ENCODE measurements around the gene PABPC1L.

PABPC1L gene

DNA sequence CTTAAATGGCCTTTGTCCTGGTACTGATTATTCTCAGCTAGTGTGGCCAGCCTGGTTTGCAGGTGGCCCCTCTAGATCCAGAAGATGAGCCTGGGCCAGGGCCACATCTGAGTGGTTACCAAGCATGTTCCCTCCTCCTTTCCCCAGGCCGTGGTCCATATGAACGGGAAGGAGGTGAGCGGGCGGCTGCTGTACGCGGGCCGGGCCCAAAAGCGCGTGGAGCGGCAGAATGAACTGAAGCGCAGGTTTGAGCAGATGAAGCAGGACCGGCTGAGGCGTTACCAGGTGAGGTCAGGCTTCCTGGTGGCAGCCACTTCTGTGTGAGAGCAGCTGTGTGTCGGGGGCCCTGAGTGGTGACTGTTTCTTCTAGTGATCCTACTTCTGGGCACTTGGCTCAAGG lies 11.6 kb downstream of the PABPC1L start:
- Histone ChIP-seq H3K27ac (no peak overlapping the region), H3K4me3 (no peak overlapping the region), H3K36me3 (ENCODE audit: insufficient read depth, low read length) (peaks cover 5% of the 10 kb centered on the region; the same call in 1 of the 2 replicates), H3K9ac (ENCODE audit: insufficient read length) (no peak overlapping the region), H3K9me3 (ENCODE audit: low read depth, low read length) (no peaks in the 10 kb centered on the region)
- TF ChIP-seq POLR2AphosphoS5 (IDR thresholded peaks at IDR 0.05; ENCODE audit: borderline replicate concordance, low read depth, low read length) (no peak), FOXP2 (optimal IDR thresholded peaks at IDR 0.05; ENCODE audit: control extremely low read depth, extremely low read length, insufficient read depth) (no peak)
- no peak for DNase-seq (ENCODE audit: low read depth, low spot score)

DNA sequence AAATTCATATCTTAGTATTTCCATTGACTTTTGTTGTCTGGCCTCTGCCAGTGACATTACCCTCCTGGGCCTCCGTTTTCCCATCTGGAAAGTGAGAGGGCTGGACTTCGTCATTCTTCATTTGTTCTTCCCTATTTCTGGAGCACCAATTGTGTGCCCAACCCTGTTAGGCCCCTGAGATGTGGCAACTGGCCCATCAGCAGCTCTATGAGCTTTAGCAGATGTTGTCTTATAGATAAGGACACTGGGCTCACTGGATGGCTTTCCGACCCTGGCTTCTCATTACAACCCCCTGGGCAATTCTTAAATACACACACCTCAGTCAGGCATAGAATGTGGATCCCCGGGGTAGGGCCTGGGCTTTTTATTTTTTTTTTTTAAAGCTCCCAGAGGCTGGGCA lies 14.7 kb downstream of the PABPC1L start:
- H3K4me3 ChIP-seq: no peak overlapping the region
- H3K36me3 ChIP-seq (ENCODE audit: insufficient read depth, low read length): no peaks in the 10 kb centered on the region; the same call in 1 of the 2 replicates
- H3K9ac ChIP-seq (ENCODE audit: insufficient read length): no peak overlapping the region
- H3K9me3 ChIP-seq (ENCODE audit: low read depth, low read length): no peaks in the 10 kb centered on the region
- no peak overlapping the region for H3K27ac ChIP-seq
- no peak for DNase-seq (ENCODE audit: low read depth, low spot score)
- no peak for TF ChIP-seq FOXP2 (optimal IDR thresholded peaks at IDR 0.05; ENCODE audit: control extremely low read depth, extremely low read length, insufficient read depth)
- TF ChIP-seq EZH2 (IDR thresholded peaks at IDR 0.05): no peak
- TF ChIP-seq POLR2AphosphoS5 (IDR thresholded peaks at IDR 0.05; ENCODE audit: borderline replicate concordance, low read depth, low read length): no peak

DNA sequence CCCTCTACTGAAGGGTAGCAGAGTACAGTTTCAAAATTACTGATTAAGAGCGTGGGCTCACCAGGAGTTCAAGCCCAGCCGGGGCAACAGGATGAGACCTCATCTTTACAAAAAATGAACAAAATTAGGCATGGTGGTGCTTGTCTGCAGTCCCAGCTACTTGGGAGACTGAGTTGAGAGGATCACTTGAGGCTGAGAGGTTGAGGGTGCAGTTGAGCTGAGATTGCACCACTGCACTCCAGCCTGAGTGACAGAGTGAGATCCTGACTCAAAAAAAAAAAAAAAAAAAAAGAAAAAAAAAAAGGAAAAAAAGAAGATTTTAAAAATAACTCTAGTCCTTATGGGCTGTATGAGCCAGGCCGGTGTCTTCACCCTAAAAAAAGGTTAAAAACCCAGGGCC lies 18.7 kb downstream of the PABPC1L start:
- Histone ChIP-seq H3K9ac (ENCODE audit: insufficient read length) (no peak overlapping the region), H3K36me3 (ENCODE audit: insufficient read depth, low read length) (peaks cover 4% of the 10 kb centered on the region; the same call in 1 of the 2 replicates), H3K27ac (no peak overlapping the region), H3K4me3 (no peak overlapping the region), H3K9me3 (ENCODE audit: low read depth, low read length) (no peaks in the 10 kb centered on the region)
- TF ChIP-seq POLR2AphosphoS5 (IDR thresholded peaks at IDR 0.05; ENCODE audit: borderline replicate concordance, low read depth, low read length) (no peak), EZH2 (IDR thresholded peaks at IDR 0.05) (no peak), FOXP2 (optimal IDR thresholded peaks at IDR 0.05; ENCODE audit: control extremely low read depth, extremely low read length, insufficient read depth) (no peak)
- no peak for DNase-seq (ENCODE audit: low read depth, low spot score)

DNA sequence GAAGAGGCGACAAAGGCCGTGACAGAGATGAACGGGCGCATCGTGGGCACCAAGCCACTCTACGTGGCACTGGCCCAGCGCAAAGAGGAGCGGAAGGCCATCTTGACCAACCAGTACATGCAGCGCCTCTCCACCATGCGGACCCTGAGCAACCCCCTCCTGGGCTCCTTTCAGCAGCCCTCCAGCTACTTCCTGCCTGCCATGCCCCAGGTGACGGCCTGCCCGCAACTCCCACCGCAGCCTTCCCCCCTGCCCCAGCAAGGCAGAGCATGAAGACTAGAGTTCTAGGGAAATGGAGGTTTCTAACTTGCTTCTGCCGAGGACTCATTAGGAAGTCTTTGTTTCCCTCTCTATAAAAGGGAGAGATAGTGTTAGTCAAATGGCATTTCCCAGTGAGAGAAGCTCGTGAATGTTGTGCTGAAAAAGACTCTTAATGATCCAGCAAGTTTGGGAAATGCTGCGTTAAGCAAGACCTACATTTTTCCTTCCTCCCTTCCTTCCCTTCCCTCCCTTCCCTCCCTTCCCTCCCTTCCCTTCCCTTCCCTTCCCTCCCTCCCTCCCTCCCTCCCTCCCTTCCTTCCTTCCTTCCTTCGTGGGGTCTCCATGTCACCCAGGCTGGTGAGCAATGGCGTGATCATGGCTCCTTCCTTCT lies 20.8 kb downstream of the PABPC1L start:
- Histone ChIP-seq H3K27ac (no peak overlapping the region), H3K36me3 (ENCODE audit: insufficient read depth, low read length) (peaks cover 4% of the 10 kb centered on the region; the same call in 1 of the 2 replicates), H3K9me3 (ENCODE audit: low read depth, low read length) (no peaks in the 10 kb centered on the region), H3K9ac (ENCODE audit: insufficient read length) (no peak overlapping the region), H3K4me3 (no peak overlapping the region)
- TF ChIP-seq POLR2AphosphoS5 (IDR thresholded peaks at IDR 0.05; ENCODE audit: borderline replicate concordance, low read depth, low read length) (no peak), FOXP2 (optimal IDR thresholded peaks at IDR 0.05; ENCODE audit: control extremely low read depth, extremely low read length, insufficient read depth) (no peak), EZH2 (IDR thresholded peaks at IDR 0.05) (no peak)
- DNase-seq (ENCODE audit: low read depth, low spot score): no peak

- peaks cover 8% of the 10 kb centered on the region; the same call in 1 of the 2 replicates for H3K36me3 ChIP-seq (ENCODE audit: insufficient read depth, low read length)
- H3K9me3 ChIP-seq (ENCODE audit: low read depth, low read length): no peaks in the 10 kb centered on the region
- H3K9ac ChIP-seq (ENCODE audit: insufficient read length): no peak overlapping the region
- DNase-seq (ENCODE audit: low read depth, low spot score): no peak
- H3K27ac ChIP-seq: no peak overlapping the region
- H3K4me3 ChIP-seq: no peak overlapping the region
- TF ChIP-seq POLR2AphosphoS5 (IDR thresholded peaks at IDR 0.05; ENCODE audit: borderline replicate concordance, low read depth, low read length): no peak
Observed at GRCh38 chr20:44931911-44932310, 22.1 kb downstream of the PABPC1L start.

DNA sequence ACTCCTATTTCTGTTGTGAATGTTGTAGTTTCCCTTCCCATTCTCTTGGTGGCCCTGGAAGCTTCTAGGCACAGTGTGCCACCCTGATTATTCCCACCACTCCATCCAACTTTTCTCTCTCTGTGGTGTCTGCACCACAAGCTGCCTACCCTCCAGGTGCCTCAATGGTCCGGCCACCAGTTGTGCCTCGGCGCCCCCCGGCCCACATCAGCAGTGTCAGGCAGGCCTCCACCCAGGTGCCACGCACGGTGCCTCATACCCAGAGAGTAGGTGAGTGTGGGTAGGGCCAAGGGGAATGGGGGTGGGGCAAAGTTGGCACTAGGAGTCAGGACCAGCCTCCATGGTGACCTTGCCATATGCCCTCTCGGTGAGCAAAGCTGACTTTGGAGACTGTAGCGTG lies 23.1 kb downstream of the PABPC1L start:
- Histone ChIP-seq H3K4me3 (no peak overlapping the region), H3K36me3 (ENCODE audit: insufficient read depth, low read length) (peaks cover 8% of the 10 kb centered on the region; the same call in 1 of the 2 replicates), H3K9me3 (ENCODE audit: low read depth, low read length) (no peaks in the 10 kb centered on the region), H3K9ac (ENCODE audit: insufficient read length) (no peak overlapping the region), H3K27ac (no peak overlapping the region)
- DNase-seq (ENCODE audit: low read depth, low spot score): no peak
- TF ChIP-seq POLR2AphosphoS5 (IDR thresholded peaks at IDR 0.05; ENCODE audit: borderline replicate concordance, low read depth, low read length) (no peak), EZH2 (IDR thresholded peaks at IDR 0.05) (no peak)

DNA sequence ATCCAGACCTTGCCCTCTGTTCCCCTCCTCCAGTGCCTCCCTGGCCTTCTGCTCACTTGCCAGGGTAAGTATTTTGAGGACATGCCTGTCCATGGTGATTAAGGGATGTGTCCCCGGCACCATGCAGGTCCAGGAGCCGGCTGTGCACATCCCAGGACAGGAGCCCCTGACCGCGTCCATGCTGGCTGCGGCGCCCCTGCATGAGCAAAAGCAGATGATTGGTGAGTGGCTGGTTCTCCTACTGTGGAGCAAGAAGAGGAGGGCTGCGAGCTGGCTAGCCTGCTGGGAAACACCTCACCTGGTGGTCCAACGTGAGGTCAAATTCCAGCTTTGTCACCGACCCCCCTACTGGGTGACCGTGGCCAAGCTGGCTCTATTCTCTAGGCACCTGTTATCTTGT lies 26.6 kb downstream of the PABPC1L start:
- H3K9ac ChIP-seq (ENCODE audit: insufficient read length): no peak overlapping the region
- peaks cover 8% of the 10 kb centered on the region; the same call in 1 of the 2 replicates for H3K36me3 ChIP-seq (ENCODE audit: insufficient read depth, low read length)
- no peaks in the 10 kb centered on the region for H3K9me3 ChIP-seq (ENCODE audit: low read depth, low read length)
- TF ChIP-seq FOXP2 (optimal IDR thresholded peaks at IDR 0.05; ENCODE audit: control extremely low read depth, extremely low read length, insufficient read depth) (no peak), POLR2AphosphoS5 (IDR thresholded peaks at IDR 0.05; ENCODE audit: borderline replicate concordance, low read depth, low read length) (no peak), EZH2 (IDR thresholded peaks at IDR 0.05) (no peak)
- H3K4me3 ChIP-seq: no peak overlapping the region
- H3K27ac ChIP-seq: no peak overlapping the region
- no peak for DNase-seq (ENCODE audit: low read depth, low spot score)

DNA sequence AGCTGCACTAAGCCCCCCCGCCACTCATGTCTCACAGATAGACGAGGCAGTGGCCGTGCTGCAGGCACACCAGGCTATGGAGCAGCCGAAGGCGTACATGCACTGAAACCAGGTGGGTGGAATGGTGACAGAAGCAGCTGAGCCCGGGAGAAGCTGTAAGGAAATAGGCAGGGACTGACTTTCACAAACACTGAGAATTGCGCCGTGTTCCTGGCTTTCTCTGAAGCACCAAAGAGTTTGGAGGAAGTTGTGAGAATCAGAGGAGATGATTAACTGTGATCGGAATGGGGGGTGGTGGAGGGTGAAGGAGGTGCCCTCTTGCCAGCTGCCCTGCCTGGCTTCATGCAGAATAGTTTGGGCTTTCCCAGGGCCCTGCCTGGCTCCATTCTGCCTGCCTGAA lies 28.8 kb downstream of the PABPC1L start:
- Histone ChIP-seq H3K9ac (ENCODE audit: insufficient read length) (no peak overlapping the region), H3K27ac (no peak overlapping the region), H3K9me3 (ENCODE audit: low read depth, low read length) (no peaks in the 10 kb centered on the region), H3K4me3 (no peak overlapping the region), H3K36me3 (ENCODE audit: insufficient read depth, low read length) (peaks cover 25% of the 10 kb centered on the region)
- DNase-seq (ENCODE audit: low read depth, low spot score): no peak
- no peak for TF ChIP-seq POLR2AphosphoS5 (IDR thresholded peaks at IDR 0.05; ENCODE audit: borderline replicate concordance, low read depth, low read length)
- TF ChIP-seq EZH2 (IDR thresholded peaks at IDR 0.05): no peak
- TF ChIP-seq FOXP2 (optimal IDR thresholded peaks at IDR 0.05; ENCODE audit: control extremely low read depth, extremely low read length, insufficient read depth): no peak

GRCh38 chr20:44941120-44941691 lies 31.3 kb downstream of the PABPC1L start:
- Histone ChIP-seq H3K36me3 (ENCODE audit: insufficient read depth, low read length) (peaks cover 47% of the 10 kb centered on the region), H3K9me3 (ENCODE audit: low read depth, low read length) (no peaks in the 10 kb centered on the region), H3K9ac (ENCODE audit: insufficient read length) (no peak overlapping the region), H3K4me3 (no peak overlapping the region), H3K27ac (no peak overlapping the region)
- no peak for DNase-seq (ENCODE audit: low read depth, low spot score)
- TF ChIP-seq POLR2AphosphoS5 (IDR thresholded peaks at IDR 0.05; ENCODE audit: borderline replicate concordance, low read depth, low read length) (no peak), EZH2 (IDR thresholded peaks at IDR 0.05) (no peak), FOXP2 (optimal IDR thresholded peaks at IDR 0.05; ENCODE audit: control extremely low read depth, extremely low read length, insufficient read depth) (no peak)

All from SK-N-MC (cell line).